Measurements from ENCODE around the gene PRKCE.

PRKCE gene

GRCh38 chr2:46030330-46030729, 378.9 kb downstream of the PRKCE start:
- DNase-seq (ENCODE audit: low read depth), result no peak
- TF ChIP-seq, protein P1, sequence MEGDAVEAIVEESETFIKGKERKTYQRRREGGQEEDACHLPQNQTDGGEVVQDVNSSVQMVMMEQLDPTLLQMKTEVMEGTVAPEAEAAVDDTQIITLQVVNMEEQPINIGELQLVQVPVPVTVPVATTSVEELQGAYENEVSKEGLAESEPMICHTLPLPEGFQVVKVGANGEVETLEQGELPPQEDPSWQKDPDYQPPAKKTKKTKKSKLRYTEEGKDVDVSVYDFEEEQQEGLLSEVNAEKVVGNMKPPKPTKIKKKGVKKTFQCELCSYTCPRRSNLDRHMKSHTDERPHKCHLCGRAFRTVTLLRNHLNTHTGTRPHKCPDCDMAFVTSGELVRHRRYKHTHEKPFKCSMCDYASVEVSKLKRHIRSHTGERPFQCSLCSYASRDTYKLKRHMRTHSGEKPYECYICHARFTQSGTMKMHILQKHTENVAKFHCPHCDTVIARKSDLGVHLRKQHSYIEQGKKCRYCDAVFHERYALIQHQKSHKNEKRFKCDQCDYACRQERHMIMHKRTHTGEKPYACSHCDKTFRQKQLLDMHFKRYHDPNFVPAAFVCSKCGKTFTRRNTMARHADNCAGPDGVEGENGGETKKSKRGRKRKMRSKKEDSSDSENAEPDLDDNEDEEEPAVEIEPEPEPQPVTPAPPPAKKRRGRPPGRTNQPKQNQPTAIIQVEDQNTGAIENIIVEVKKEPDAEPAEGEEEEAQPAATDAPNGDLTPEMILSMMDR (IDR thresholded peaks at IDR 0.05; ENCODE audit: low read depth, low read length, missing control alignments), result no peak
- H3K4me3 ChIP-seq (ENCODE audit: low read depth, low read length), result no peak overlapping the region

DNA sequence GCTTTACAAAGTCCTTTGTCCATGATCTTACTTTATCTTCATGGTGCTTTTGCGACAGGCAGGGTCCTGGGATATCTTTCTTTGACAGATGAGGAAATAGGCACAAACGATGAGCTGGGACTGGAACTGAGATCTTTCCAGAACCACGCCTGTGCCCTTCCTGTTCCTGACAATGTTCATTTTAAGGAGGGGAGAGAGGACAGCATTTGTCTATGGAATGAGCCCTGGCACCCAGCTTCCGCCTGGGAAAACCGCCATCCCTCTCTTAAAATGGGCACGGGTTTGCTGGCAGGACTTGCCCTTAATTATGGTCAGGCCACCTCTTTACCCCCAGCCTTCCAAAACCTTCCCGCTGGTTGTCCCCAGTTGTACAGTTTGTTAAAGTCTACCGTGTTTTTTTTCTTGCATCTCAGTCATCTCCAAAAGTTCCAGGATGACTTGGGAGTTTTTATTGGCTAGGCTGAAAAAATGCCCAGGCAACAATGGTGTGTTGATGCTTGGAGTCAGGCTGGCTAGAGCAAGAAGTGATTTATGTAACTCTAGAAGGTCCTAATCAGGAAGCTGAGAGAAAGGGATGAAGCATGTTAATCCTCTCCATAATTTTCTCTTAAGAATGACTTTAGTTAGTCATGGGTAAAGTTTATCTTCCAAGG, 380.8 kb downstream of the PRKCE start:
- no peak overlapping the region for H3K4me3 ChIP-seq (ENCODE audit: low read depth, low read length)
- DNase-seq (ENCODE audit: low read depth), result no peak
- TF ChIP-seq, protein P1 (IDR thresholded peaks at IDR 0.05; ENCODE audit: low read depth, low read length, missing control alignments), result no peak

- no peak overlapping the region for H3K4me3 ChIP-seq (ENCODE audit: low read depth, low read length)
- no peak for DNase-seq (ENCODE audit: low read depth)
- TF ChIP-seq, protein P1 (IDR thresholded peaks at IDR 0.05; ENCODE audit: low read depth, low read length, missing control alignments), result no peak
Observed at GRCh38 chr2:46032996-46033395, 381.5 kb downstream of the PRKCE start.

DNA sequence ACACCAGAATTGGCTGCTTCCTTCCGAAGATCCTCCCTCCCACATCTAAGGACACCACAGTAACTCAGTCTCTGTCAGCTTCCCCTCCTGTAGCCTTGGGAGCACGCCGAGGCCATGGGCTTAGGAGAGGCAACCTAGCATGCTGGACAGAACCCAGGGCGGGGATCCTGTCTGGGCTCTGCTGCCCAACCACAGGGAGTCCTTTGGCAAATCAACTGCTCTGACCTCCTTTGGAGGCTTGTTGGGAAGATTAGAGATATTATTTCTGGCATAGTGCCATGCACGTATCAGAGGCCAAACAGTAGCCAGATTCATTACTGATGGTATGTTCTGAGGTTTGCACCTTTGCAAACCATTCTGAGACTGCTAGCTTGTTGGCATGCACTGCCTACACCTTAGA, 383.1 kb downstream of the PRKCE start:
- no peak for DNase-seq (ENCODE audit: low read depth)
- H3K4me3 ChIP-seq (ENCODE audit: low read depth, low read length), result no peak overlapping the region
- TF ChIP-seq, protein P1 (IDR thresholded peaks at IDR 0.05; ENCODE audit: low read depth, low read length, missing control alignments), result no peak

DNA sequence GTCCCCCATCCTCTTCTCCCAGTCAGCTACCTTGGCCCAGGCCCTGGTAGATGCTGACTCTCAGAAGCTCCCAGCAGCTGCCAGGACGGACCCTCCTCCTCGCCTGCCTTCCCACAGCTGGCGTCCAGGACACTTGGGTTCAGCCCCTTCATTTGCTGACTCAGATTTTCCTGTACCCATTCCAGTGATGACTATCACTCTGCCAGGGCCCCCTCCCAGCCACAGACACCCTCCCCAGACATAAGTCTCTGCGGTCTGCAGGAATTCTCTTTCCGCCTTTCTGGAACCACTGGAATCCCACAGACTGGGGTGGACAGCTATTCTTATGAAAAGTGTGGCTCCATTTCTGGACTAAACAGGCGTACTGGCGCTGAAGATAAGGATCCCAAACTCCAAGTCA, 385.5 kb downstream of the PRKCE start:
- H3K4me3 ChIP-seq (ENCODE audit: low read depth, low read length), result no peak overlapping the region
- TF ChIP-seq, protein P1 (IDR thresholded peaks at IDR 0.05; ENCODE audit: low read depth, low read length, missing control alignments), result no peak
- no peak for DNase-seq (ENCODE audit: low read depth)

DNA sequence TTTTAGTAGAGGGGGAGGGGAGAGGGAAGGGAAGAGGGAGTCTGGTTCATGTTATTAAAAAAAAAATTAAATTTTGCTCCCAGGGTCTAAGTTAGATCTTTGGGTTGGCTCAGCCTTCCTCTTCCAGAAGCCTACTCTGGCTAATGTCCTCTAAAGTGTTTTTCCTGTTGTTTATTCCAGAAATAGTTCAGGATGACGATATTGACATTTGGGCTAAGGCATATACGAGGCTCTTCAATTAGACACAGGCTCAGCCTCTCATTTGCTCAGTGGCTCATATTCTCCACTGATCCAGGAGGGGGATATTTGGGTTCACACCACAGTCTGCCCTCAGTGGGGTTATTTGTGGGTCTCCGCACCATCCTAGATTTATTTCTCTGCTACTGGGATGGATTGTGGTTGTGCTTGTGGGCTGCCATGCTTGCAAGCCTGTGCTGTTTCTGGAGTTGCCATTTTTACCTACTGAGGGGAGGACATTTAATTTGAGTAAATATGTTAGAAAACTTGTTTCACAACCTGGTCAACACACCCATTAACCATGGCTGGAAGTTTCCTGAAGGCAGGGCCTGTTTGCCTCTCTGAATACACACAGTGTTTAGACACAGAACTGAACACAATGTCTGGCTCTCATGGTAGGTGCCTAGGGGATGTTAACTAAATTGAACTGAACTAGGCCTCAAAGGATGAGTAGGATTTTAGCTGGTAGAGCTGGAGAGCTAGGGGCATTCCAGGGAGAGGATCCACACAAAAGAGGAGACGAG, 388.2 kb downstream of the PRKCE start:
- no peak for DNase-seq (ENCODE audit: low read depth)
- TF ChIP-seq, protein P1 (IDR thresholded peaks at IDR 0.05; ENCODE audit: low read depth, low read length, missing control alignments), result no peak

More for the DNA sequence above, 388.2 kb downstream of the PRKCE start:
- no peak overlapping the region for H3K4me3 ChIP-seq (ENCODE audit: low read depth, low read length)
